C4-2B (cell line): ENCODE measurements around the gene MRPL43.

Experiments
- CTCF ChIP-seq: fragments of 450-650 bp; conservative IDR thresholded peaks from 2 replicates; pipeline ENCODE4 v1.5.1; 2017; ENCODE audit warnings: mild to moderate bottlenecking
- ZFX ChIP-seq: fragments of 450-650 bp; IDR thresholded peaks from 2 replicates; pipeline ENCODE4 v1.6.1; 2017

DNA sequence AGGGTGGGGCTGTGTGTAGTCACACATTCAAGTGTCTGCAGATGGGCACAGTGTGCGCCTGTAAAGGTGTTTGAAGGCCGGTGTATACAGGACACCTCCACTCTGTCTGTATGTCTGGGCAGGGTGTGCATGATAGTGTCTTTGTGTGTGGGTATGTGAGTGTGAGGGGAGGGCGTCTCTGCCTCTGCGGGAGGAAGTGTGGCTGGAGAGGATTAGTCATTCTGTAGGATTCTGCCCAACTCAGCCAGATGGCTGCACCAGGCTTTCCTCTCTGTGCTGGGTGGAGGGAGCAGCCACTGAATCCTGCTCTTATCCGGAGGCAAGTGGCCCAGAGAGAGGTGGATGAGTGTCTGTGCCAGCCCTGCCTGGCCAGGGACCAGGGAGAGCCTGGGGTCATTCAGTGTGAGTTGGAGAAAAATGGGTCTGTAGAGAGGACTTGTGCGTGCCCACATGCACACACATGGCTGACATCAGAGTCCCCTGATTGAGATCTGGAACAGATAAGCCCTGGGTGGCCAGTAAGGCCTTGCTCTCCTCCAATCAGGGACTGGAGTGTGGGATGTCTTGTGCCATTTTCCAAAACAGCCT is 45.4 kb upstream of the MRPL43 start:
- TF ChIP-seq CTCF (no peak), ZFX (no peak)
